Fibroblast of lung (primary cell): ENCODE measurements around the gene FAM98C. TPM values are rescaled to one million over a fixed set of nuclear protein-coding genes. Genes with fewer than 3 reads are reported as not detected.

ENCODE experiments used
- DNase-seq, 2 donors: peaks; one replicate each; pipeline versions ENCODE4 v3.0.0 to v3.0.0-alpha.2; 2010; ENCODE audit warnings: low read depth in 2 of 2
- H2AFZ ChIP-seq: 2 replicates; pipeline ENCODE4 v1.5.1; 2012; ENCODE audit warnings: low read length, control low read depth, inconsistent platforms
- H3K27ac ChIP-seq: 2 replicates; pipeline ENCODE4 v1.5.1; 2011; ENCODE audit warnings: low read length, control low read depth; ENCODE audit not compliant: insufficient read depth
- H3K27me3 ChIP-seq: 2 replicates; pipeline ENCODE4 v1.5.1; 2011; ENCODE audit warnings: mild to moderate bottlenecking, low read length; ENCODE audit not compliant: control insufficient read depth, insufficient read depth
- H3K36me3 ChIP-seq: 2 replicates; pipeline ENCODE4 v1.5.1; 2011; ENCODE audit warnings: low read length; ENCODE audit not compliant: control insufficient read depth, insufficient read depth
- H3K4me1 ChIP-seq: 2 replicates; pipeline ENCODE4 v1.5.1; 2011; ENCODE audit warnings: low read length; ENCODE audit not compliant: control insufficient read depth, insufficient read depth; ENCODE audit errors: extremely low read depth
- H3K4me2 ChIP-seq: 2 replicates; pipeline ENCODE4 v1.5.1; 2011; ENCODE audit warnings: low read length, control low read depth; ENCODE audit not compliant: insufficient read depth; ENCODE audit errors: extremely low read depth
- H3K4me3 ChIP-seq, 4 experiments: fragments of 200-600 bp in 1 of 4; sonication (generic) in 1 of 4; replicated peaks in 1 of 4; 2 replicates each; pipeline ENCODE4 v1.5.1; 2011 to 2016; ENCODE audit warnings: low read length in 4 of 4, low read depth in 3 of 4, mild to moderate bottlenecking in 3 of 4, control low read depth in 2 of 4, inconsistent platforms in 1 of 4, mixed read lengths in 1 of 4; ENCODE audit not compliant: insufficient read depth in 1 of 4; ENCODE audit errors: control extremely low read depth in 1 of 4
- H3K79me2 ChIP-seq: 2 replicates; pipeline ENCODE4 v1.5.1; 2012; ENCODE audit warnings: mild to moderate bottlenecking, low read length, inconsistent platforms; ENCODE audit not compliant: control insufficient read depth, insufficient read depth
- H3K9ac ChIP-seq: 2 replicates; pipeline ENCODE4 v1.5.1; 2011; ENCODE audit warnings: mild to moderate bottlenecking, low read length, control low read depth; ENCODE audit not compliant: insufficient read depth
- H3K9me3 ChIP-seq: 2 replicates; pipeline ENCODE4 v1.5.1; 2012; ENCODE audit warnings: low read depth, low read length; ENCODE audit not compliant: control insufficient read depth, insufficient read depth
- H4K20me1 ChIP-seq: 2 replicates; pipeline ENCODE4 v1.5.1; 2011; ENCODE audit warnings: low read length; ENCODE audit not compliant: control insufficient read depth, insufficient read depth; ENCODE audit errors: extremely low read depth
- EZH2 ChIP-seq: IDR thresholded peaks from 2 replicates; pipeline ENCODE4 v1.5.1; 2012; ENCODE audit warnings: low read length, control low read depth, mild to moderate bottlenecking; ENCODE audit errors: missing control alignments
- polyA plus RNA-seq, 2 donors: library from polyadenylated mRNA; depleted of rRNA in 1 of 2; stranded (reverse) in 1 of 2; unstranded in 1 of 2; fragments of >200 nt; gene quantifications; 2 replicates each; pipeline ENCODE4 v1.2.1, GENCODE V29; 2011 to 2012; ENCODE audit warnings: missing spikeins in 1 of 2
- total RNA-seq: library from RNA; depleted of rRNA; stranded (reverse); fragments of >200 nt; gene quantifications from 2 replicates; pipeline ENCODE4 v1.2.1, GENCODE V29; 2014
- TF ChIP-seq, protein P1 (sequence below), 2 donors: IDR thresholded peaks in 1 of 2; conservative IDR thresholded peaks in 1 of 2; 1 replicate in 1 of 2; 2 replicates in 1 of 2; pipeline ENCODE4 v1.5.1; 2011 to 2012; ENCODE audit warnings: low read length in 2 of 2, control low read depth in 1 of 2, inconsistent platforms in 1 of 2, low read depth in 1 of 2, mild to moderate bottlenecking in 1 of 2

The FAM98C gene
- total and polyA plus RNA-seq, 2 donors (not counting 1 experiment from before 2014, with no cell fraction given) = 4.5 to 10.6 TPM

DNA sequence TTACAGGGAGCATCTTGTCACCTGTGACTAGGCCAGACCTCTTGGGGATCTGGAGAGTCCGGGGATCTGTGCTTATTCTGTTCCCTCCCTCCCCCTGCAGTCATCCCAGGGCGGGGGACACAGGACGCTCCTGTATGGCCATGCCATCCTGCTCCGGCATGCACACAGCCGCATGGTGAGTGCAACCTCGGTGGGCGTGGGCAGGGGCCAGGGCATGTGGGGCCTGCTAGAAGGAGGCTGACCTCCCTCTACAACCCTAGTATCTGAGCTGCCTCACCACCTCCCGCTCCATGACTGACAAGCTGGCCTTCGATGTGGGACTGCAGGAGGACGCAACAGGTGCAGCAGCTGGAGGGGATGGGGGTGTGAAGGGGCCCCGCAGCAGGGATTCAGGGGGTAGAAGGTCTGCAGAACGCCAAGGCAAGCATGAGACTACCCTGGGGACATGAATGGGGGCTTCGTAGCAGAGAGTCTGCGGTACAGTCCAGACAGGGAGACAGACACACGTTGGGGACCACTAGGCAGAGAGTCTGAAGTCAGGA lies 40.6 kb downstream of the FAM98C start:
- no peaks in the 10 kb centered on the region for H4K20me1 ChIP-seq
- H3K36me3 ChIP-seq = no peaks in the 10 kb centered on the region
- H3K79me2 ChIP-seq = no peaks in the 10 kb centered on the region
- H2AFZ ChIP-seq = no peak overlapping the region
- DNase-seq = no peak
- no peak overlapping the region for H3K4me2 ChIP-seq
- H3K4me1 ChIP-seq = no peaks in the 10 kb centered on the region
- TF ChIP-seq EZH2 = no peak
- TF ChIP-seq, protein P1, sequence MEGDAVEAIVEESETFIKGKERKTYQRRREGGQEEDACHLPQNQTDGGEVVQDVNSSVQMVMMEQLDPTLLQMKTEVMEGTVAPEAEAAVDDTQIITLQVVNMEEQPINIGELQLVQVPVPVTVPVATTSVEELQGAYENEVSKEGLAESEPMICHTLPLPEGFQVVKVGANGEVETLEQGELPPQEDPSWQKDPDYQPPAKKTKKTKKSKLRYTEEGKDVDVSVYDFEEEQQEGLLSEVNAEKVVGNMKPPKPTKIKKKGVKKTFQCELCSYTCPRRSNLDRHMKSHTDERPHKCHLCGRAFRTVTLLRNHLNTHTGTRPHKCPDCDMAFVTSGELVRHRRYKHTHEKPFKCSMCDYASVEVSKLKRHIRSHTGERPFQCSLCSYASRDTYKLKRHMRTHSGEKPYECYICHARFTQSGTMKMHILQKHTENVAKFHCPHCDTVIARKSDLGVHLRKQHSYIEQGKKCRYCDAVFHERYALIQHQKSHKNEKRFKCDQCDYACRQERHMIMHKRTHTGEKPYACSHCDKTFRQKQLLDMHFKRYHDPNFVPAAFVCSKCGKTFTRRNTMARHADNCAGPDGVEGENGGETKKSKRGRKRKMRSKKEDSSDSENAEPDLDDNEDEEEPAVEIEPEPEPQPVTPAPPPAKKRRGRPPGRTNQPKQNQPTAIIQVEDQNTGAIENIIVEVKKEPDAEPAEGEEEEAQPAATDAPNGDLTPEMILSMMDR (conservative IDR thresholded peaks at IDR 0.05 in 1 of 2, IDR thresholded peaks at IDR 0.05 in 1 of 2; ENCODE audit: low read depth in 1 of 2, low read length in 2 of 2) = no peak
- no peak overlapping the region for H3K9ac ChIP-seq
- no peaks in the 10 kb centered on the region for H3K9me3 ChIP-seq
- H3K4me3 ChIP-seq = no peak overlapping the region
- no peak overlapping the region for H3K27ac ChIP-seq
- no peaks in the 10 kb centered on the region for H3K27me3 ChIP-seq

DNA sequence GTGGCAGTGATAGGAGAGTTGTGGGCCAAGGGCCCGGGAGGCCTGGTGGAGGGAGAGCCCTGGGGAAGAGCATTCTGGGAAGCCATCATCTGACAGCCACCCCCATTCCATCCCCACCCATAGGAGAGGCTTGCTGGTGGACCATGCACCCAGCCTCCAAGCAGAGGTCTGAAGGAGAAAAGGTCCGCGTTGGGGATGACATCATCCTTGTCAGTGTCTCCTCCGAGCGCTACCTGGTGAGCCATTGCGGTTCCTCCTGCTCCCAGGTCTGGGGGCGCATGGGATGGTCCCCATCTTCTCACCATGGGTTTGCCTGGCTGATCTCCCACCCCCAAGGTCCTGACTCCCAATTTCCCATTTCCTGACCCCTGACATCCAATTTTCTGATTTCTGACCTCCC lies 41.1 kb downstream of the FAM98C start:
- TF ChIP-seq EZH2 = no peak
- TF ChIP-seq, protein P1 (conservative IDR thresholded peaks at IDR 0.05 in 1 of 2, IDR thresholded peaks at IDR 0.05 in 1 of 2; ENCODE audit: low read depth in 1 of 2, low read length in 2 of 2) = no peak
- H4K20me1 ChIP-seq = no peaks in the 10 kb centered on the region
- no peaks in the 10 kb centered on the region for H3K4me1 ChIP-seq
- H3K79me2 ChIP-seq = no peaks in the 10 kb centered on the region
- DNase-seq = no peak
- no peaks in the 10 kb centered on the region for H3K36me3 ChIP-seq
- no peak overlapping the region for H3K4me2 ChIP-seq
- H3K27ac ChIP-seq = no peak overlapping the region
- H3K9me3 ChIP-seq = no peaks in the 10 kb centered on the region
- H3K4me3 ChIP-seq = no peak overlapping the region
- no peaks in the 10 kb centered on the region for H3K27me3 ChIP-seq
- no peak overlapping the region for H2AFZ ChIP-seq
- H3K9ac ChIP-seq = no peak overlapping the region

DNA sequence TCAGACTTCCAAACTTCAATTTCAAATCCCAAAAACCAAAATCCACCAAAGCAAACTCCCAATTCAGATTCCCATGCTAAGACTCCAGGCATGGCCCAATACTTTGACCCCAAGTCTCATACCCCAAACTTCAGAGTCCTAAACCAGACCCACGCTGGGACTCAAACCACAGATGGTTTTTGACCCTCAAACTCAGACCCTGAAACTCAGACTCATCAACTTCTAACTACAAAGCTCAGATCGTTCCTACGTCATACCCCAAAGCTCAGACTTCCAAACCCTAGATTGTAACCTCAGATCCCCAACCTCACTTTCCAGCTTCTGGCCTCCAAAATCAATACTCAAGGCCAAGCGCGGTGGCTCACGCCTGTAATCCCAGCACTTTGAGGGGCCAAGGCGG lies 42.5 kb downstream of the FAM98C start:
- Histone ChIP-seq H3K9me3 (no peaks in the 10 kb centered on the region), H3K4me1 (no peaks in the 10 kb centered on the region), H3K4me3 (no peak overlapping the region), H3K36me3 (no peaks in the 10 kb centered on the region), H3K27ac (no peak overlapping the region), H3K4me2 (no peak overlapping the region), H3K27me3 (no peaks in the 10 kb centered on the region), H3K9ac (no peak overlapping the region), H4K20me1 (no peaks in the 10 kb centered on the region), H3K79me2 (no peaks in the 10 kb centered on the region), H2AFZ (no peak overlapping the region)
- no peak for DNase-seq
- no peak for TF ChIP-seq EZH2
- TF ChIP-seq, protein P1 (conservative IDR thresholded peaks at IDR 0.05 in 1 of 2, IDR thresholded peaks at IDR 0.05 in 1 of 2; ENCODE audit: low read depth in 1 of 2, low read length in 2 of 2) = no peak
